ENCODE data around the gene MLH3. TPM values are rescaled to one million over a fixed set of nuclear protein-coding genes. Genes with fewer than 3 reads are reported as not detected.

MLH3 gene
- total RNA-seq, 1 donor, result 36.9 TPM

Other genes with a start within 250 kb of the MLH3 start
- 0.21 TPM for gene PROX2, start 175.3 kb downstream of the MLH3 start, total RNA-seq
- gene DLST, start 169.6 kb downstream of the MLH3 start, total RNA-seq, result 92.4 TPM
- 3.4 TPM for gene RPS6KL1, start 128.2 kb downstream of the MLH3 start, total RNA-seq
- gene PGF, start 95.9 kb downstream of the MLH3 start, total RNA-seq, result not detected
- 17.3 TPM for gene EIF2B2, start 48.5 kb downstream of the MLH3 start, total RNA-seq
- 3.5 TPM for gene ACYP1, start 12.6 kb upstream of the MLH3 start, total RNA-seq
- gene ZC2HC1C, start 18.2 kb upstream of the MLH3 start, total RNA-seq, result not detected
- 33.3 TPM for gene NEK9, start 75.6 kb upstream of the MLH3 start, total RNA-seq
- gene TMED10, start 125.1 kb upstream of the MLH3 start, total RNA-seq, result 180 TPM
- 2,138 TPM for gene FOS, start 227.4 kb upstream of the MLH3 start, total RNA-seq